GM10847 (cell line): ENCODE data around the gene ACSM3.

Experiments used
- POLR2A ChIP-seq: IDR thresholded peaks from 2 replicates; pipeline ENCODE4 v1.6.1; 2011; ENCODE audit not compliant: insufficient read length; ENCODE audit errors: extremely low read depth

The ACSM3 gene

GRCh38 chr16:20746461-20746860 lies 17.4 kb upstream of the ACSM3 start:
- no peak for TF ChIP-seq POLR2A

GRCh38 chr16:20747030-20747816 lies 16.6 kb upstream of the ACSM3 start:
- no peak for TF ChIP-seq POLR2A

GRCh38 chr16:20749474-20749873 lies 14.3 kb upstream of the ACSM3 start:
- TF ChIP-seq POLR2A, result no peak

- TF ChIP-seq POLR2A, result no peak
These were observed 13.3 kb upstream of the ACSM3 start for GRCh38 chr16:20750558-20750957.

GRCh38 chr16:20753727-20754126 lies 10.1 kb upstream of the ACSM3 start:
- TF ChIP-seq POLR2A, result no peak

GRCh38 chr16:20755238-20755637 lies 8.6 kb upstream of the ACSM3 start:
- no peak for TF ChIP-seq POLR2A

- no peak for TF ChIP-seq POLR2A
These were observed 3.5 kb upstream of the ACSM3 start for GRCh38 chr16:20760346-20760745.

GRCh38 chr16:20761175-20761574 lies 2.6 kb upstream of the ACSM3 start:
- no peak for TF ChIP-seq POLR2A

- TF ChIP-seq POLR2A, result no peak
These were observed 1.2 kb upstream of the ACSM3 start for GRCh38 chr16:20762404-20763123.

- no peak for TF ChIP-seq POLR2A
These were observed 1.9 kb downstream of the ACSM3 start for GRCh38 chr16:20765732-20766131.

- no peak for TF ChIP-seq POLR2A
These were observed 2.5 kb downstream of the ACSM3 start for GRCh38 chr16:20766294-20766693.

GRCh38 chr16:20767577-20767976 lies 3.8 kb downstream of the ACSM3 start:
- TF ChIP-seq POLR2A, result no peak

GRCh38 chr16:20768121-20768520 lies 4.3 kb downstream of the ACSM3 start:
- TF ChIP-seq POLR2A, result no peak

- TF ChIP-seq POLR2A, result no peak
These were observed 5.0 kb downstream of the ACSM3 start for GRCh38 chr16:20768818-20769217.

- no peak for TF ChIP-seq POLR2A
These were observed 9.9 kb downstream of the ACSM3 start for GRCh38 chr16:20773679-20774078.

GRCh38 chr16:20774703-20775362 lies 11.0 kb downstream of the ACSM3 start:
- TF ChIP-seq POLR2A, result no peak

GRCh38 chr16:20781697-20782096 lies 17.9 kb downstream of the ACSM3 start:
- TF ChIP-seq POLR2A, result no peak

- no peak for TF ChIP-seq POLR2A
These were observed 18.7 kb downstream of the ACSM3 start for GRCh38 chr16:20782470-20782869.
